Skin of body (tissue), 2 donors: ENCODE data around the gene TCP1. TPM values are rescaled to one million over a fixed set of nuclear protein-coding genes. Genes with fewer than 3 reads are reported as not detected.
"Not testable (repeated sequence)": the region's sequence is repeated elsewhere in the genome, so short reads cannot be mapped to it uniquely, and the experiment has no call there.

Source experiments
- DNase-seq: peaks from one replicate; lab custom pipeline; 2025; lab: John Stamatoyannopoulos, UW
- total RNA-seq: library from RNA; depleted of rRNA; stranded (reverse); fragments of >200 nt; gene quantifications from one replicate; pipeline ENCODE4 v1.2.3, GENCODE V29; 2014

TCP1 gene
- 130 TPM for total RNA-seq

GRCh38 chr6:159789377-159790148 lies at the start of gene TCP1:
TSS of gene TCP1 (minus strand) at chr6:159789602. CDS start at chr6:159789468, 134 bp downstream.
- DNase-seq = peak; percentile 100

GRCh38 chr6:159838020-159838744 lies 48.8 kb upstream of the TCP1 start:
- no peak for DNase-seq

- no peak for DNase-seq
These were observed 48.1 kb upstream of the TCP1 start for GRCh38 chr6:159837511-159837910.

GRCh38 chr6:159836718-159837490 lies 47.5 kb upstream of the TCP1 start:
- DNase-seq = no peak

- no peak for DNase-seq
These were observed 44.7 kb upstream of the TCP1 start for GRCh38 chr6:159833997-159834603.

GRCh38 chr6:159833556-159833955 lies 44.2 kb upstream of the TCP1 start:
- no peak for DNase-seq

- no peak for DNase-seq
These were observed 43.5 kb upstream of the TCP1 start for GRCh38 chr6:159832946-159833345.

- DNase-seq = no peak
These were observed 41.9 kb upstream of the TCP1 start for GRCh38 chr6:159831373-159831679.

GRCh38 chr6:159830501-159831372 lies 41.3 kb upstream of the TCP1 start:
- DNase-seq = no peak

- peak; percentile 23 for DNase-seq
These were observed 40.1 kb upstream of the TCP1 start for GRCh38 chr6:159829526-159829925.

GRCh38 chr6:159828074-159828473 lies 38.7 kb upstream of the TCP1 start:
- DNase-seq = no peak

GRCh38 chr6:159826968-159827647 lies 37.7 kb upstream of the TCP1 start:
- DNase-seq = no peak

GRCh38 chr6:159826004-159826403 lies 36.6 kb upstream of the TCP1 start:
- no peak for DNase-seq

- DNase-seq = not testable (repeated sequence)
These were observed 35.3 kb upstream of the TCP1 start for GRCh38 chr6:159824690-159825089.

GRCh38 chr6:159823953-159824352 lies 34.6 kb upstream of the TCP1 start:
- no peak for DNase-seq

GRCh38 chr6:159821726-159822125 lies 32.3 kb upstream of the TCP1 start:
- DNase-seq = no peak

GRCh38 chr6:159821122-159821521 lies 31.7 kb upstream of the TCP1 start:
- no peak for DNase-seq

- no peak for DNase-seq
These were observed 30.7 kb upstream of the TCP1 start for GRCh38 chr6:159819932-159820640.

- no peak for DNase-seq
These were observed 29.7 kb upstream of the TCP1 start for GRCh38 chr6:159819098-159819497.
